HL-60 (cell line): ENCODE results near the gene TMEM221.

Experiments
- DNase-seq, 2 experiments: peaks; one replicate each; pipeline ENCODE4 v3.0.0-alpha.2; 2010 to 2020; ENCODE audit warnings: low read depth in 1 of 2, low spot score in 1 of 2
- H3K27ac ChIP-seq: fragments of 250-450 bp; sonication (Bioruptor Pico); replicated peaks from 2 replicates; pipeline ENCODE4 v1.5.1; 2020; ENCODE audit warnings: mild to moderate bottlenecking, moderate library complexity
- H3K27me3 ChIP-seq: fragments of 250-450 bp; sonication (Bioruptor Pico); 2 replicates; pipeline ENCODE4 v1.5.1; 2021; ENCODE audit warnings: mild to moderate bottlenecking, moderate library complexity; ENCODE audit not compliant: insufficient read depth, poor library complexity, severe bottlenecking
- H3K4me3 ChIP-seq: replicated peaks from 2 replicates; pipeline ENCODE4 v1.5.1; 2011; ENCODE audit warnings: mild to moderate bottlenecking, control low read depth, low read length; ENCODE audit not compliant: insufficient read depth
- GABPA ChIP-seq: IDR thresholded peaks from 2 replicates; pipeline ENCODE4 v1.6.1; 2012; ENCODE audit warnings: low read depth
- POLR2AphosphoS5 ChIP-seq: IDR thresholded peaks from 2 replicates; pipeline ENCODE4 v1.6.1; 2012; ENCODE audit warnings: low read depth
- SPI1 ChIP-seq: IDR thresholded peaks from 2 replicates; pipeline ENCODE4 v1.6.1; 2012; ENCODE audit warnings: low read depth, mild to moderate bottlenecking, borderline replicate concordance
- TF ChIP-seq, protein P1 (sequence below): IDR thresholded peaks from 2 replicates; pipeline ENCODE4 v1.6.1; 2012; ENCODE audit warnings: low read depth; ENCODE audit not compliant: insufficient replicate concordance
- TF ChIP-seq, protein P2 (sequence below): IDR thresholded peaks from one replicate; pipeline ENCODE4 v1.5.1; 2011; ENCODE audit warnings: low read length, control low read depth, inconsistent platforms; ENCODE audit not compliant: insufficient read depth

The TMEM221 gene

DNA sequence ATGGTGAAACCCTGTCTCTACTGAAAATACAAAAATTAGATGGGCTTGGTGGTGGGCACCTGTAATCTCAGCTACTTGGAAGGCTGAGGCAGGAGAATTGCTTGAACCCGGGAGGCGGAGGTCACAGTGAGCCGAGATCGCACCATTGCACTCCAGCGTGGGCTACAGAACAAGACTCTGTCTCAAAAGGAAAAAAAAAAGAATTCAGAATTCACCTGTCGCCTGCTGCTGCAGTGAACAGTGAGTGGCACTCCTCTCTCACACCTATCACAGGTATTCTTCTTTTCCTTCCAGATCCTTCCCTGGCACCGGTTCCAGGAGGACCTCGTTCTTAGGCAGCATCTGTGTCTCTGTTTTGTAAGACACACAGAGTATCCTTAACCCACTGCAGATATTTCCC lies 34.4 kb downstream of the TMEM221 start:
- Histone ChIP-seq H3K27ac (no peak overlapping the region), H3K27me3 (no peaks in the 10 kb centered on the region), H3K4me3 (no peak overlapping the region)
- no peak for TF ChIP-seq POLR2AphosphoS5
- no peak for TF ChIP-seq SPI1
- TF ChIP-seq, protein P1, sequence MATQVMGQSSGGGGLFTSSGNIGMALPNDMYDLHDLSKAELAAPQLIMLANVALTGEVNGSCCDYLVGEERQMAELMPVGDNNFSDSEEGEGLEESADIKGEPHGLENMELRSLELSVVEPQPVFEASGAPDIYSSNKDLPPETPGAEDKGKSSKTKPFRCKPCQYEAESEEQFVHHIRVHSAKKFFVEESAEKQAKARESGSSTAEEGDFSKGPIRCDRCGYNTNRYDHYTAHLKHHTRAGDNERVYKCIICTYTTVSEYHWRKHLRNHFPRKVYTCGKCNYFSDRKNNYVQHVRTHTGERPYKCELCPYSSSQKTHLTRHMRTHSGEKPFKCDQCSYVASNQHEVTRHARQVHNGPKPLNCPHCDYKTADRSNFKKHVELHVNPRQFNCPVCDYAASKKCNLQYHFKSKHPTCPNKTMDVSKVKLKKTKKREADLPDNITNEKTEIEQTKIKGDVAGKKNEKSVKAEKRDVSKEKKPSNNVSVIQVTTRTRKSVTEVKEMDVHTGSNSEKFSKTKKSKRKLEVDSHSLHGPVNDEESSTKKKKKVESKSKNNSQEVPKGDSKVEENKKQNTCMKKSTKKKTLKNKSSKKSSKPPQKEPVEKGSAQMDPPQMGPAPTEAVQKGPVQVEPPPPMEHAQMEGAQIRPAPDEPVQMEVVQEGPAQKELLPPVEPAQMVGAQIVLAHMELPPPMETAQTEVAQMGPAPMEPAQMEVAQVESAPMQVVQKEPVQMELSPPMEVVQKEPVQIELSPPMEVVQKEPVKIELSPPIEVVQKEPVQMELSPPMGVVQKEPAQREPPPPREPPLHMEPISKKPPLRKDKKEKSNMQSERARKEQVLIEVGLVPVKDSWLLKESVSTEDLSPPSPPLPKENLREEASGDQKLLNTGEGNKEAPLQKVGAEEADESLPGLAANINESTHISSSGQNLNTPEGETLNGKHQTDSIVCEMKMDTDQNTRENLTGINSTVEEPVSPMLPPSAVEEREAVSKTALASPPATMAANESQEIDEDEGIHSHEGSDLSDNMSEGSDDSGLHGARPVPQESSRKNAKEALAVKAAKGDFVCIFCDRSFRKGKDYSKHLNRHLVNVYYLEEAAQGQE = no peak
- TF ChIP-seq GABPA = no peak
- TF ChIP-seq, protein P2, sequence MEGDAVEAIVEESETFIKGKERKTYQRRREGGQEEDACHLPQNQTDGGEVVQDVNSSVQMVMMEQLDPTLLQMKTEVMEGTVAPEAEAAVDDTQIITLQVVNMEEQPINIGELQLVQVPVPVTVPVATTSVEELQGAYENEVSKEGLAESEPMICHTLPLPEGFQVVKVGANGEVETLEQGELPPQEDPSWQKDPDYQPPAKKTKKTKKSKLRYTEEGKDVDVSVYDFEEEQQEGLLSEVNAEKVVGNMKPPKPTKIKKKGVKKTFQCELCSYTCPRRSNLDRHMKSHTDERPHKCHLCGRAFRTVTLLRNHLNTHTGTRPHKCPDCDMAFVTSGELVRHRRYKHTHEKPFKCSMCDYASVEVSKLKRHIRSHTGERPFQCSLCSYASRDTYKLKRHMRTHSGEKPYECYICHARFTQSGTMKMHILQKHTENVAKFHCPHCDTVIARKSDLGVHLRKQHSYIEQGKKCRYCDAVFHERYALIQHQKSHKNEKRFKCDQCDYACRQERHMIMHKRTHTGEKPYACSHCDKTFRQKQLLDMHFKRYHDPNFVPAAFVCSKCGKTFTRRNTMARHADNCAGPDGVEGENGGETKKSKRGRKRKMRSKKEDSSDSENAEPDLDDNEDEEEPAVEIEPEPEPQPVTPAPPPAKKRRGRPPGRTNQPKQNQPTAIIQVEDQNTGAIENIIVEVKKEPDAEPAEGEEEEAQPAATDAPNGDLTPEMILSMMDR = no peak
- DNase-seq = no peak

DNA sequence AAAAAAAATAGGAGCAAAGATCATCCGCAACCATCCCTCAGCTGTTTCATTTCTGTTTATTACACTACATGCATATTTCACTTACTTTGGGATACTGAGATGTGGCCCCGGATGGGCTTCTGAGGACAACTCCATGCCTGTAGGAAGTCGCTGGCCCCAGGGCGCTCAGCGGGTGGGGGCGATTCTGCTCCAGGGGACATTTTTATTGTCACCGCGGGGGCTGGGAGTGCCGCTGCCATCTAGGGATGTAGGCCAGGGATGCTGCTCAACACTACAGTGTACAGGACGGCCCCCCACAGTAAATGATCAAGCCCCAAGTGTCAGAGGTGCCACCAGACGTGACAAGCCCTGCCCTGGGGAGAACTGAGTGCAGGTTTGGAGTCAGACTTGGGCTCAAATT lies 36.7 kb downstream of the TMEM221 start:
- H3K27ac ChIP-seq = no peak overlapping the region

DNA sequence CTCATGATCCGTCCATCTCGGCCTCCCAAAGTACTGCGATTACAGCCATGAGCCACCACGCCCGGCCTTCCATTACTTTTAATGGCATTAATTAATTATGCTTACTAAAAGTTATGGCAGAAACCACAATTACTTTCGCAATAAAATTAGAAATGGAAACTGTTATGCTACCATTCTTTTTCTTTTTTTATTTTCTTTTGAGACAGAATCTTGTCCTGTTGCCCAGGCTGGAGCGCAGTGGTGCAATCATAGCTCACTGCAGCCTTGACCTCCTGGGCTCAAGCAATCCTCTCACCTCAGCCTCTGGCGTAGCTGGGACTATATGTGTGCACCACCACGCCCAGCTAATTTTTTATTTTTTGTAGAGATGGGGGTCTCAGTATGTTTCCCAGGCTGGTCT lies 38.5 kb downstream of the TMEM221 start:
- DNase-seq = no peak
- no peaks in the 10 kb centered on the region for H3K27me3 ChIP-seq
- TF ChIP-seq, protein P1 = no peak
- TF ChIP-seq GABPA (no peak), POLR2AphosphoS5 (no peak), SPI1 (no peak)
- TF ChIP-seq, protein P2 = no peak
- H3K4me3 ChIP-seq = no peak overlapping the region
- H3K27ac ChIP-seq = no peak overlapping the region

More for the DNA sequence above, 36.7 kb downstream of the TMEM221 start:
- DNase-seq = no peak
- no peaks in the 10 kb centered on the region for H3K27me3 ChIP-seq
- TF ChIP-seq GABPA (no peak), POLR2AphosphoS5 (no peak), SPI1 (no peak)
- TF ChIP-seq, protein P2 = no peak
- TF ChIP-seq, protein P1 = no peak
- no peak overlapping the region for H3K4me3 ChIP-seq
